Lung (tissue), 12 donors: Measurements from ENCODE around the gene SAP30BP. TPM values are rescaled to one million over a fixed set of nuclear protein-coding genes. Genes with fewer than 3 reads are reported as not detected.

Experiments used
- ATAC-seq: fragments of 200-7000 bp; cut with Tn5 transposase; one replicate; pipeline ENCODE4 v1.9.1; 2020; ENCODE audit warnings: moderate number of reproducible peaks; ENCODE audit not compliant: insufficient read depth, low FRiP score
- DNase-seq, 3 donors: peaks; one replicate each; pipeline ENCODE4 v3.0.0-alpha.2; 2013 to 2017
- H3K27ac ChIP-seq, 2 donors: one replicate each; pipeline ENCODE4 v1.5.1; 2013; ENCODE audit warnings: mild to moderate bottlenecking in 2 of 2, moderate library complexity in 2 of 2, control low read depth in 1 of 2, inconsistent platforms in 1 of 2, low read depth in 1 of 2, low read length in 1 of 2
- H3K27me3 ChIP-seq, 3 donors: one replicate each; pipeline ENCODE4 v1.5.1; 2013; ENCODE audit warnings: low read length in 2 of 3; ENCODE audit not compliant: control insufficient read depth in 3 of 3, insufficient read depth in 3 of 3
- H3K36me3 ChIP-seq, 4 donors: one replicate each; pipeline ENCODE4 v1.5.1; 2013; ENCODE audit warnings: low read length in 4 of 4, mild to moderate bottlenecking in 1 of 4, moderate library complexity in 1 of 4; ENCODE audit not compliant: control insufficient read depth in 4 of 4, insufficient read depth in 4 of 4
- H3K4me1 ChIP-seq, 5 donors: one replicate each; pipeline ENCODE4 v1.5.1; 2013; ENCODE audit warnings: low read length in 5 of 5, mild to moderate bottlenecking in 2 of 5, moderate library complexity in 1 of 5; ENCODE audit not compliant: control insufficient read depth in 5 of 5, insufficient read depth in 5 of 5
- H3K4me3 ChIP-seq: one replicate; pipeline ENCODE4 v1.5.1; 2013; ENCODE audit warnings: mild to moderate bottlenecking, control low read depth, moderate library complexity
- H3K9ac ChIP-seq, 2 donors: one replicate each; pipeline ENCODE4 v1.5.1; 2013; ENCODE audit warnings: low read length in 2 of 2, control low read depth in 1 of 2; ENCODE audit not compliant: insufficient read depth in 1 of 2
- H3K9me3 ChIP-seq, 4 donors: one replicate each; pipeline ENCODE4 v1.5.1; 2013; ENCODE audit warnings: low read length in 3 of 4, mild to moderate bottlenecking in 1 of 4, moderate library complexity in 1 of 4; ENCODE audit not compliant: control insufficient read depth in 4 of 4, insufficient read depth in 3 of 4
- WGBS, 2 donors: extraction: QIAGEN DNeasy Blood & Tissue Kit; methylation state at CpG; one replicate each; pipeline ENCODE4 v1.1.7; 2013; 5-methylcytosine and 5-hydroxymethylcytosine counted together
- polyA plus RNA-seq, 2 donors: library from polyadenylated mRNA; stranded (reverse); fragments of 200-250 nt; gene quantifications; one replicate each; pipeline ENCODE4 v1.2.1, GENCODE V29; 2013
- total RNA-seq, 2 donors: library from RNA; depleted of rRNA in 1 of 2; stranded (reverse); fragments of >200 nt in 1 of 2; gene quantifications; one replicate each; pipeline ENCODE4 v1.2.1, GENCODE V29; 2014 to 2021
- TF ChIP-seq, protein P1 (sequence below): IDR thresholded peaks from 2 replicates; pipeline ENCODE4 v1.5.1; 2012; ENCODE audit warnings: mild to moderate bottlenecking; ENCODE audit errors: control extremely low read depth, extremely low read depth
- donor health status: control.
- donor health status: control.
- donor health status: Bipolar disorder and iron deficiency.
- donor health status: healthy.
- donor health status: DM: yes; HTN: yes; CAD: no.

The SAP30BP gene
- total and polyA plus RNA-seq, 4 donors, result 46.5 to 82.9 (median 77.3) TPM

GRCh38 chr17:75667825-75668224 is 687 bp downstream of the SAP30BP start:
- TF ChIP-seq, protein P1, sequence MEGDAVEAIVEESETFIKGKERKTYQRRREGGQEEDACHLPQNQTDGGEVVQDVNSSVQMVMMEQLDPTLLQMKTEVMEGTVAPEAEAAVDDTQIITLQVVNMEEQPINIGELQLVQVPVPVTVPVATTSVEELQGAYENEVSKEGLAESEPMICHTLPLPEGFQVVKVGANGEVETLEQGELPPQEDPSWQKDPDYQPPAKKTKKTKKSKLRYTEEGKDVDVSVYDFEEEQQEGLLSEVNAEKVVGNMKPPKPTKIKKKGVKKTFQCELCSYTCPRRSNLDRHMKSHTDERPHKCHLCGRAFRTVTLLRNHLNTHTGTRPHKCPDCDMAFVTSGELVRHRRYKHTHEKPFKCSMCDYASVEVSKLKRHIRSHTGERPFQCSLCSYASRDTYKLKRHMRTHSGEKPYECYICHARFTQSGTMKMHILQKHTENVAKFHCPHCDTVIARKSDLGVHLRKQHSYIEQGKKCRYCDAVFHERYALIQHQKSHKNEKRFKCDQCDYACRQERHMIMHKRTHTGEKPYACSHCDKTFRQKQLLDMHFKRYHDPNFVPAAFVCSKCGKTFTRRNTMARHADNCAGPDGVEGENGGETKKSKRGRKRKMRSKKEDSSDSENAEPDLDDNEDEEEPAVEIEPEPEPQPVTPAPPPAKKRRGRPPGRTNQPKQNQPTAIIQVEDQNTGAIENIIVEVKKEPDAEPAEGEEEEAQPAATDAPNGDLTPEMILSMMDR, result no peak
- Histone ChIP-seq H3K27ac (peak overlapping the region in 1 of 2 donors; percentile 95), H3K4me3 (peak overlapping the region; percentile 93), H3K9ac (peak overlapping the region; percentile 46 to 74), H3K4me1 (peaks cover 3 to 19% (median 7%) of the 10 kb centered on the region in 5 donors), H3K36me3 (peaks cover 12 to 36% (median 24%) of the 10 kb centered on the region in 4 donors), H3K27me3 (no peaks in the 10 kb centered on the region), H3K9me3 (no peaks in the 10 kb centered on the region)
- WGBS, 2 donors, result 7 to 10% methylated on average over 4 of the region's 4 CpGs
- no peak for ATAC-seq
- no peak for DNase-seq

DNA sequence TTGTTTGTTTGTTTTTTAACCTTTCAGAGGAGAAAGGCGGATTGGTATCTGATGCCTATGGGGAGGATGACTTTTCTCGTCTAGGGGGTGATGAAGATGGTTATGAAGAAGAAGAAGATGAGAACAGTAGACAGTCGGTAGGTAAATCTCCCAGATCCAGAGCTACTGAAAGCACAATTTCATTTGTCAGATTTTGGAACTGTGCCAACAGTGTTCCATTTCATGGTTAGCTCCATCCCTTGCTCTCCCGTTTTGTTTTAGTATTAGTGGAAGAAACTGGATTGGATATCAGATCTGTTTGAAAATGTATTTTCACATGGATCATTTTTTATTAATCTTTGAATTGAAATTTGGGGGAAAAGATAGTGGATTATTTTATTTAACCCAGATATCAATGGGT is 1.4 kb downstream of the SAP30BP start:
- DNase-seq, result no peak
- H3K36me3 ChIP-seq, result peaks cover 17 to 33% (median 24%) of the 10 kb centered on the region in 4 donors
- H3K27ac ChIP-seq, result no peak overlapping the region
- H3K9ac ChIP-seq, result no peak overlapping the region
- no peaks in the 10 kb centered on the region for H3K9me3 ChIP-seq
- H3K4me3 ChIP-seq, result no peak overlapping the region
- TF ChIP-seq, protein P1, result no peak
- 74 to 90% methylated on average over 4 of the region's 4 CpGs for whole genome bisulfite sequencing, 2 donors
- peaks cover 3 to 19% (median 7%) of the 10 kb centered on the region in 5 donors for H3K4me1 ChIP-seq
- H3K27me3 ChIP-seq, result no peaks in the 10 kb centered on the region
- ATAC-seq, result no peak

DNA sequence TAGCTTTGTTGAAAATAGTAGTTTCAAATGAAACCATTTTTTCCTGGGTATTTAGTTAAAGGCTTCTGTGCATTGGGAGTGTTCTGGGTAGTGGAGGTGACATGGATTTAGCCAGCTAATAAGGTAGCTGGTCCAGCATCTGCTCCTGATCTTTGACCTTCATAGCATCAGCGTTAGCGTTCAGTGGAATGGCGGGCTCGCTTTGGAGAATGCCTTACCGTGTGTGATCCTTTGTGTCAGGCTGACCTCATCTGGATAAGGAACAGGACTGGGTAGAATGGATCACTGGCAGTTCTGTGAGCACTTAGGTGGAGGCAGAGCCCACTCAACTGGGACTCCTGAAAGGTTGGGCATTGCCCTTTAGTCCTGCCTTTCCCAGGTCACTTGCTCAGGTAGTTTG is 3.7 kb downstream of the SAP30BP start:
- H3K27ac ChIP-seq, result no peak overlapping the region
- DNase-seq (no peak), ATAC-seq (no peak)
- H3K27me3 ChIP-seq, result no peaks in the 10 kb centered on the region
- TF ChIP-seq, protein P1, result no peak
- 83 to 88% methylated on average over 5 of the region's 5 CpGs for WGBS, 2 donors
- peaks cover 19 to 29% (median 24%) of the 10 kb centered on the region in 4 donors for H3K36me3 ChIP-seq
- peaks cover 3 to 17% (median 5%) of the 10 kb centered on the region in 5 donors for H3K4me1 ChIP-seq
- no peak overlapping the region for H3K4me3 ChIP-seq
- no peaks in the 10 kb centered on the region for H3K9me3 ChIP-seq
- no peak overlapping the region for H3K9ac ChIP-seq

- ATAC-seq (no peak), DNase-seq (no peak)
- no peaks in the 10 kb centered on the region for H3K27me3 ChIP-seq
- no peak overlapping the region for H3K4me3 ChIP-seq
- H3K9me3 ChIP-seq, result no peaks in the 10 kb centered on the region
- H3K4me1 ChIP-seq, result peaks cover 0 to 10% (median 5%) of the 10 kb centered on the region in 5 donors
- H3K36me3 ChIP-seq, result peaks cover 20 to 32% (median 24%) of the 10 kb centered on the region in 4 donors
- TF ChIP-seq, protein P1, result no peak
- 97% methylated on average over 5 of the region's 5 CpGs for WGBS, 2 donors
- H3K27ac ChIP-seq, result no peak overlapping the region
- no peak overlapping the region for H3K9ac ChIP-seq
These were observed 4.9 kb downstream of the SAP30BP start for GRCh38 chr17:75672011-75672410.
